Left lung (tissue), 10 donors: ENCODE results near the gene NEURL1. TPM values are rescaled to one million over a fixed set of nuclear protein-coding genes. Genes with fewer than 3 reads are reported as not detected.

Experiments used
- ATAC-seq: fragments of 200-7000 bp; cut with Tn5 transposase; one replicate; pipeline ENCODE4 v1.9.1; 2020; ENCODE audit warnings: moderate library complexity
- DNase-seq, 4 donors: peaks; one replicate each; pipeline ENCODE4 v3.0.0-alpha.2; 2013 to 2020
- H3K27ac ChIP-seq, 2 donors: fragments of 200-600 bp; sonication (generic) in 1 of 2; one replicate each; pipeline versions ENCODE4 v1.5.0 to v1.8.0; 2020 to 2021
- H3K27me3 ChIP-seq, 2 donors: fragments of 200-600 bp; sonication (generic) in 1 of 2; one replicate each; pipeline versions ENCODE4 v1.5.0 to v1.8.0; 2020 to 2021
- H3K36me3 ChIP-seq, 2 donors: fragments of 200-600 bp; sonication (generic) in 1 of 2; one replicate each; pipeline versions ENCODE4 v1.5.0 to v1.8.0; 2020 to 2021
- H3K4me1 ChIP-seq, 2 donors: fragments of 200-600 bp; one replicate each; pipeline ENCODE4 v1.8.0; 2021
- H3K4me3 ChIP-seq, 2 donors: fragments of 200-600 bp; sonication (generic) in 1 of 2; one replicate each; pipeline versions ENCODE4 v1.5.0 to v1.8.0; 2020 to 2021; ENCODE audit warnings: mild to moderate bottlenecking in 1 of 2
- H3K9me3 ChIP-seq, 2 donors: fragments of 200-600 bp; sonication (generic) in 1 of 2; one replicate each; pipeline versions ENCODE4 v1.5.0 to v1.8.0; 2020 to 2021
- intact Hi-C, 2 donors: fragments of 100-400 bp; cut with DNase I; formaldehyde crosslinking; loops; one replicate each; pipeline versions ENCODE4 v1.11.2 to v1.14.2; 2022
- polyA plus RNA-seq, 6 donors: library from polyadenylated mRNA; unstranded; fragments of 120-200 nt; gene quantifications; one replicate each; pipeline ENCODE4 v1.2.1, GENCODE V29; 2013; ENCODE audit not compliant: insufficient read length in 6 of 6
- total RNA-seq, 2 donors: library from RNA; stranded (reverse); fragmentation: NEBNext Ultra II Directional; extraction: Animal tissue kit (Norgen Biotek cat#: 25700); gene quantifications; one replicate each; pipeline ENCODE4 v1.2.1, GENCODE V29; 2021
- TF ChIP-seq, protein P1 (sequence below), 2 donors: fragments of 200-600 bp; sonication (generic) in 1 of 2; IDR thresholded peaks; one replicate each; pipeline versions ENCODE4 v1.5.0 to v1.8.0; 2021; ENCODE audit warnings: antibody characterized with exemption in 2 of 2
- donor health status: DM: no; HTN: yes; CAD: no.
- donor health status: DM: no; HTN: no; CAD: no.

The NEURL1 gene
- total and polyA plus RNA-seq, 8 donors = 0.76 to 2.1 (median 1.4) TPM

GRCh38 chr10:103534621-103535498 lies 41.4 kb downstream of the NEURL1 start:
- TF ChIP-seq, protein P1, sequence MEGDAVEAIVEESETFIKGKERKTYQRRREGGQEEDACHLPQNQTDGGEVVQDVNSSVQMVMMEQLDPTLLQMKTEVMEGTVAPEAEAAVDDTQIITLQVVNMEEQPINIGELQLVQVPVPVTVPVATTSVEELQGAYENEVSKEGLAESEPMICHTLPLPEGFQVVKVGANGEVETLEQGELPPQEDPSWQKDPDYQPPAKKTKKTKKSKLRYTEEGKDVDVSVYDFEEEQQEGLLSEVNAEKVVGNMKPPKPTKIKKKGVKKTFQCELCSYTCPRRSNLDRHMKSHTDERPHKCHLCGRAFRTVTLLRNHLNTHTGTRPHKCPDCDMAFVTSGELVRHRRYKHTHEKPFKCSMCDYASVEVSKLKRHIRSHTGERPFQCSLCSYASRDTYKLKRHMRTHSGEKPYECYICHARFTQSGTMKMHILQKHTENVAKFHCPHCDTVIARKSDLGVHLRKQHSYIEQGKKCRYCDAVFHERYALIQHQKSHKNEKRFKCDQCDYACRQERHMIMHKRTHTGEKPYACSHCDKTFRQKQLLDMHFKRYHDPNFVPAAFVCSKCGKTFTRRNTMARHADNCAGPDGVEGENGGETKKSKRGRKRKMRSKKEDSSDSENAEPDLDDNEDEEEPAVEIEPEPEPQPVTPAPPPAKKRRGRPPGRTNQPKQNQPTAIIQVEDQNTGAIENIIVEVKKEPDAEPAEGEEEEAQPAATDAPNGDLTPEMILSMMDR (IDR thresholded peaks at IDR 0.05) = no peak
- Histone ChIP-seq H3K27me3 (peaks cover 0 to 12% of the 10 kb centered on the region in 2 donors), H3K9me3 (peaks cover 0 to 9% of the 10 kb centered on the region in 2 donors), H3K36me3 (no peaks in the 10 kb centered on the region), H3K4me1 (no peaks in the 10 kb centered on the region), H3K27ac (no peak overlapping the region), H3K4me3 (no peak overlapping the region)
- intact Hi-C loops = no loop called here
- no peak for DNase-seq
- no peak for ATAC-seq

DNA sequence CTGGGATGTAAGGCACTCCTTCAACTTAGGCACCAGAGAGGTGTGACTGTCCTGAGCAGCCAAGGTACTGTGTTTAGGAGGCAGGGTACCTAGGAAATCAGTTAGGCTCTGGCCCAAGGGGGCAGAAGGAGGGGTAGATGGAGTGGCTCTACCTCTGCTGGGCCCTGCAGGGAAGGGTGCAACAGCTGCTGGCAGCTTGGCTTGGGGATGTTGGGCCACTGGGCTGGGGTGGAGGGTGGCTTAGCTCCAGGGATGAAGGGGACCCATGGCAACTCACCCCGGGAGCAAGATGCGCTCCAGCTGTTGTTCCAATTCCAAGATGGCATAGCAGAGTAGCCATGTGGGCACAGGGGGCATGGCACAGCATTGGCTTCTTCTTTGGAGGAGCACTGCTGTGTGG lies 42.1 kb downstream of the NEURL1 start:
- DNase-seq (no peak), ATAC-seq (no peak)
- TF ChIP-seq, protein P1 (IDR thresholded peaks at IDR 0.05) = no peak
- no peak overlapping the region for H3K27ac ChIP-seq
- H3K36me3 ChIP-seq = no peaks in the 10 kb centered on the region
- H3K4me3 ChIP-seq = no peak overlapping the region
- intact Hi-C loops = no loop called here
- peaks cover 0 to 12% of the 10 kb centered on the region in 2 donors for H3K27me3 ChIP-seq
- H3K4me1 ChIP-seq = no peaks in the 10 kb centered on the region
- H3K9me3 ChIP-seq = peaks cover 0 to 7% of the 10 kb centered on the region in 2 donors

GRCh38 chr10:103539751-103540150 lies 46.2 kb downstream of the NEURL1 start:
- peaks cover 0 to 19% of the 10 kb centered on the region in 2 donors for H3K27me3 ChIP-seq
- DNase-seq = no peak
- H3K36me3 ChIP-seq = no peaks in the 10 kb centered on the region
- ATAC-seq = no peak
- intact Hi-C loops = no loop called here
- H3K9me3 ChIP-seq = no peaks in the 10 kb centered on the region
- TF ChIP-seq, protein P1 (IDR thresholded peaks at IDR 0.05) = no peak
- H3K4me1 ChIP-seq = peaks cover 4 to 12% of the 10 kb centered on the region in 2 donors
- H3K4me3 ChIP-seq = no peak overlapping the region
- H3K27ac ChIP-seq = no peak overlapping the region

DNA sequence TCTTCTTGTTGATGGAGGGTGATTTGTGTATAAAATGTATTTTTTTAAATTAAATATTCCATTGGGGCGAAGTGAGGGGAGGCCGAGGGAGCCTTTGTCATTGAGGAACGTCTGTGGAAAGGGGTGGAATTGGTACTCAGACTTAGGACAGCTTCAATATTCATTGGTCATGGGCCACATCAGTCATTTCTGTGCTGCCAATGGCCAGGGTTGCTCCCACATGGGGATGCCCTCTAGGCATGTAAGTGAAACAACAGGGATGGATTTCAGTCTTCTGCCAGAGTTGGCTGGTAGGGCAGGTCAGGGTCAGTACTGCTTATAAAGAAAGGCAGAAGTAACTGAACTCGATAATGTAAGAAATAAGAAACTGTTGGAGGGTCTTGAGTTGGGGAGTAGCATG lies 47.2 kb downstream of the NEURL1 start:
- ATAC-seq = no peak
- H3K27me3 ChIP-seq = peaks cover 0 to 19% of the 10 kb centered on the region in 2 donors

GRCh38 chr10:103541616-103542015 lies 48.1 kb downstream of the NEURL1 start:
- Histone ChIP-seq H3K27ac (no peak overlapping the region), H3K9me3 (no peaks in the 10 kb centered on the region), H3K27me3 (peaks cover 0 to 19% of the 10 kb centered on the region in 2 donors), H3K4me1 (peaks cover 4 to 12% of the 10 kb centered on the region in 2 donors), H3K4me3 (no peak overlapping the region), H3K36me3 (no peaks in the 10 kb centered on the region)
- intact Hi-C loops = no loop called here
- ATAC-seq (no peak), DNase-seq (no peak)
- TF ChIP-seq, protein P1 (IDR thresholded peaks at IDR 0.05) = no peak

More for the DNA sequence above, 47.2 kb downstream of the NEURL1 start:
- TF ChIP-seq, protein P1 (IDR thresholded peaks at IDR 0.05) = no peak
- H3K36me3 ChIP-seq = no peaks in the 10 kb centered on the region
- H3K9me3 ChIP-seq = no peaks in the 10 kb centered on the region
- no peak for DNase-seq
- H3K4me1 ChIP-seq = peaks cover 4 to 12% of the 10 kb centered on the region in 2 donors
- intact Hi-C loops = no loop called here
- H3K4me3 ChIP-seq = no peak overlapping the region
- H3K27ac ChIP-seq = no peak overlapping the region
